ENCODE data around the gene CCDC51.
A peak's percentile ranks its signal among the peaks of the same experiment; 100 is the strongest.

- no peak for TF ChIP-seq ZFP30 (CRISPR knock-in tag; IDR thresholded peaks at IDR 0.05)
- TF ChIP-seq, protein P1, sequence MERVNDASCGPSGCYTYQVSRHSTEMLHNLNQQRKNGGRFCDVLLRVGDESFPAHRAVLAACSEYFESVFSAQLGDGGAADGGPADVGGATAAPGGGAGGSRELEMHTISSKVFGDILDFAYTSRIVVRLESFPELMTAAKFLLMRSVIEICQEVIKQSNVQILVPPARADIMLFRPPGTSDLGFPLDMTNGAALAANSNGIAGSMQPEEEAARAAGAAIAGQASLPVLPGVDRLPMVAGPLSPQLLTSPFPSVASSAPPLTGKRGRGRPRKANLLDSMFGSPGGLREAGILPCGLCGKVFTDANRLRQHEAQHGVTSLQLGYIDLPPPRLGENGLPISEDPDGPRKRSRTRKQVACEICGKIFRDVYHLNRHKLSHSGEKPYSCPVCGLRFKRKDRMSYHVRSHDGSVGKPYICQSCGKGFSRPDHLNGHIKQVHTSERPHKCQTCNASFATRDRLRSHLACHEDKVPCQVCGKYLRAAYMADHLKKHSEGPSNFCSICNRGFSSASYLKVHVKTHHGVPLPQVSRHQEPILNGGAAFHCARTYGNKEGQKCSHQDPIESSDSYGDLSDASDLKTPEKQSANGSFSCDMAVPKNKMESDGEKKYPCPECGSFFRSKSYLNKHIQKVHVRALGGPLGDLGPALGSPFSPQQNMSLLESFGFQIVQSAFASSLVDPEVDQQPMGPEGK (CRISPR knock-in tag; IDR thresholded peaks at IDR 0.05; ENCODE audit: borderline replicate concordance): peak; percentile 53; the same call in 1 of the 2 replicates
- no peak for TF ChIP-seq RARB (CRISPR knock-in tag; IDR thresholded peaks at IDR 0.05)
- TF ChIP-seq ZFP3 (CRISPR knock-in tag; IDR thresholded peaks at IDR 0.05): no peak
- no peak for TF ChIP-seq ZNF8 (CRISPR knock-in tag; IDR thresholded peaks at IDR 0.05)
- TF ChIP-seq ARNTL (CRISPR knock-in tag; IDR thresholded peaks at IDR 0.05; ENCODE audit: borderline replicate concordance, low read depth): no peak
- TF ChIP-seq, protein P2, sequence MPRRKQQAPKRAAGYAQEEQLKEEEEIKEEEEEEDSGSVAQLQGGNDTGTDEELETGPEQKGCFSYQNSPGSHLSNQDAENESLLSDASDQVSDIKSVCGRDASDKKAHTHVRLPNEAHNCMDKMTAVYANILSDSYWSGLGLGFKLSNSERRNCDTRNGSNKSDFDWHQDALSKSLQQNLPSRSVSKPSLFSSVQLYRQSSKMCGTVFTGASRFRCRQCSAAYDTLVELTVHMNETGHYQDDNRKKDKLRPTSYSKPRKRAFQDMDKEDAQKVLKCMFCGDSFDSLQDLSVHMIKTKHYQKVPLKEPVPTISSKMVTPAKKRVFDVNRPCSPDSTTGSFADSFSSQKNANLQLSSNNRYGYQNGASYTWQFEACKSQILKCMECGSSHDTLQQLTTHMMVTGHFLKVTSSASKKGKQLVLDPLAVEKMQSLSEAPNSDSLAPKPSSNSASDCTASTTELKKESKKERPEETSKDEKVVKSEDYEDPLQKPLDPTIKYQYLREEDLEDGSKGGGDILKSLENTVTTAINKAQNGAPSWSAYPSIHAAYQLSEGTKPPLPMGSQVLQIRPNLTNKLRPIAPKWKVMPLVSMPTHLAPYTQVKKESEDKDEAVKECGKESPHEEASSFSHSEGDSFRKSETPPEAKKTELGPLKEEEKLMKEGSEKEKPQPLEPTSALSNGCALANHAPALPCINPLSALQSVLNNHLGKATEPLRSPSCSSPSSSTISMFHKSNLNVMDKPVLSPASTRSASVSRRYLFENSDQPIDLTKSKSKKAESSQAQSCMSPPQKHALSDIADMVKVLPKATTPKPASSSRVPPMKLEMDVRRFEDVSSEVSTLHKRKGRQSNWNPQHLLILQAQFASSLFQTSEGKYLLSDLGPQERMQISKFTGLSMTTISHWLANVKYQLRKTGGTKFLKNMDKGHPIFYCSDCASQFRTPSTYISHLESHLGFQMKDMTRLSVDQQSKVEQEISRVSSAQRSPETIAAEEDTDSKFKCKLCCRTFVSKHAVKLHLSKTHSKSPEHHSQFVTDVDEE (CRISPR knock-in tag; IDR thresholded peaks at IDR 0.05): no peak
- TF ChIP-seq PPARA (CRISPR knock-in tag; IDR thresholded peaks at IDR 0.05; ENCODE audit: borderline replicate concordance): no peak
- no peak for TF ChIP-seq TOX (CRISPR knock-in tag; IDR thresholded peaks at IDR 0.05; ENCODE audit: borderline replicate concordance)
- TF ChIP-seq ESRRG (CRISPR knock-in tag; IDR thresholded peaks at IDR 0.05): no peak
- TF ChIP-seq CREB5 (CRISPR knock-in tag; IDR thresholded peaks at IDR 0.05; ENCODE audit: low read depth): no peak
- no peak for TF ChIP-seq ZC3H10 (CRISPR knock-in tag; IDR thresholded peaks at IDR 0.05)
- TF ChIP-seq, protein P3, sequence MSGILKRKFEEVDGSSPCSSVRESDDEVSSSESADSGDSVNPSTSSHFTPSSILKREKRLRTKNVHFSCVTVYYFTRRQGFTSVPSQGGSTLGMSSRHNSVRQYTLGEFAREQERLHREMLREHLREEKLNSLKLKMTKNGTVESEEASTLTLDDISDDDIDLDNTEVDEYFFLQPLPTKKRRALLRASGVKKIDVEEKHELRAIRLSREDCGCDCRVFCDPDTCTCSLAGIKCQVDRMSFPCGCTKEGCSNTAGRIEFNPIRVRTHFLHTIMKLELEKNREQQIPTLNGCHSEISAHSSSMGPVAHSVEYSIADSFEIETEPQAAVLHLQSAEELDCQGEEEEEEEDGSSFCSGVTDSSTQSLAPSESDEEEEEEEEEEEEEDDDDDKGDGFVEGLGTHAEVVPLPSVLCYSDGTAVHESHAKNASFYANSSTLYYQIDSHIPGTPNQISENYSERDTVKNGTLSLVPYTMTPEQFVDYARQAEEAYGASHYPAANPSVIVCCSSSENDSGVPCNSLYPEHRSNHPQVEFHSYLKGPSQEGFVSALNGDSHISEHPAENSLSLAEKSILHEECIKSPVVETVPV (CRISPR knock-in tag; IDR thresholded peaks at IDR 0.05): no peak
- no peak for TF ChIP-seq GLIS3 (CRISPR knock-in tag; IDR thresholded peaks at IDR 0.05)
These were observed 37.6 kb downstream of the CCDC51 start for GRCh38 chr3:48402281-48402732.

All from SK-N-SH treated with all-trans-retinoic acid at 6 μM for 48 hours (cell line).